Suprapubic skin (tissue), 4 donors: ENCODE measurements around the gene ZNRD2.

Source experiments
- POLR2A ChIP-seq, 2 donors: fragments of 450-650 bp; IDR thresholded peaks; one replicate each; pipeline ENCODE4 v1.6.1; 2017; ENCODE audit warnings: antibody characterized with exemption in 2 of 2, mild to moderate bottlenecking in 2 of 2, moderate library complexity in 2 of 2
- POLR2AphosphoS5 ChIP-seq, 3 donors: sonication (generic); formaldehyde crosslinking; IDR thresholded peaks; one replicate each; pipeline ENCODE4 v1.6.1; 2017; ENCODE audit warnings: antibody characterized with exemption in 3 of 3
- TF ChIP-seq, protein P1 (sequence below), 2 donors: fragments of 200-600 bp in 1 of 2; fragments of 450-650 bp in 1 of 2; sonication (generic) in 1 of 2; IDR thresholded peaks; one replicate each; pipeline ENCODE4 v1.5.1; 2016 to 2019; ENCODE audit warnings: antibody characterized with exemption in 2 of 2, mild to moderate bottlenecking in 1 of 2, moderate library complexity in 1 of 2

GRCh38 chr11:65554842-65555430 is 15.3 kb upstream of the ZNRD2 start:
- TF ChIP-seq, protein P1, sequence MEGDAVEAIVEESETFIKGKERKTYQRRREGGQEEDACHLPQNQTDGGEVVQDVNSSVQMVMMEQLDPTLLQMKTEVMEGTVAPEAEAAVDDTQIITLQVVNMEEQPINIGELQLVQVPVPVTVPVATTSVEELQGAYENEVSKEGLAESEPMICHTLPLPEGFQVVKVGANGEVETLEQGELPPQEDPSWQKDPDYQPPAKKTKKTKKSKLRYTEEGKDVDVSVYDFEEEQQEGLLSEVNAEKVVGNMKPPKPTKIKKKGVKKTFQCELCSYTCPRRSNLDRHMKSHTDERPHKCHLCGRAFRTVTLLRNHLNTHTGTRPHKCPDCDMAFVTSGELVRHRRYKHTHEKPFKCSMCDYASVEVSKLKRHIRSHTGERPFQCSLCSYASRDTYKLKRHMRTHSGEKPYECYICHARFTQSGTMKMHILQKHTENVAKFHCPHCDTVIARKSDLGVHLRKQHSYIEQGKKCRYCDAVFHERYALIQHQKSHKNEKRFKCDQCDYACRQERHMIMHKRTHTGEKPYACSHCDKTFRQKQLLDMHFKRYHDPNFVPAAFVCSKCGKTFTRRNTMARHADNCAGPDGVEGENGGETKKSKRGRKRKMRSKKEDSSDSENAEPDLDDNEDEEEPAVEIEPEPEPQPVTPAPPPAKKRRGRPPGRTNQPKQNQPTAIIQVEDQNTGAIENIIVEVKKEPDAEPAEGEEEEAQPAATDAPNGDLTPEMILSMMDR (IDR thresholded peaks at IDR 0.05): no peak
- TF ChIP-seq POLR2A (IDR thresholded peaks at IDR 0.05): no peak
- TF ChIP-seq POLR2AphosphoS5 (IDR thresholded peaks at IDR 0.05): no peak
